ENCODE measurements around the gene CTPS1.

Gene CTPS1

DNA sequence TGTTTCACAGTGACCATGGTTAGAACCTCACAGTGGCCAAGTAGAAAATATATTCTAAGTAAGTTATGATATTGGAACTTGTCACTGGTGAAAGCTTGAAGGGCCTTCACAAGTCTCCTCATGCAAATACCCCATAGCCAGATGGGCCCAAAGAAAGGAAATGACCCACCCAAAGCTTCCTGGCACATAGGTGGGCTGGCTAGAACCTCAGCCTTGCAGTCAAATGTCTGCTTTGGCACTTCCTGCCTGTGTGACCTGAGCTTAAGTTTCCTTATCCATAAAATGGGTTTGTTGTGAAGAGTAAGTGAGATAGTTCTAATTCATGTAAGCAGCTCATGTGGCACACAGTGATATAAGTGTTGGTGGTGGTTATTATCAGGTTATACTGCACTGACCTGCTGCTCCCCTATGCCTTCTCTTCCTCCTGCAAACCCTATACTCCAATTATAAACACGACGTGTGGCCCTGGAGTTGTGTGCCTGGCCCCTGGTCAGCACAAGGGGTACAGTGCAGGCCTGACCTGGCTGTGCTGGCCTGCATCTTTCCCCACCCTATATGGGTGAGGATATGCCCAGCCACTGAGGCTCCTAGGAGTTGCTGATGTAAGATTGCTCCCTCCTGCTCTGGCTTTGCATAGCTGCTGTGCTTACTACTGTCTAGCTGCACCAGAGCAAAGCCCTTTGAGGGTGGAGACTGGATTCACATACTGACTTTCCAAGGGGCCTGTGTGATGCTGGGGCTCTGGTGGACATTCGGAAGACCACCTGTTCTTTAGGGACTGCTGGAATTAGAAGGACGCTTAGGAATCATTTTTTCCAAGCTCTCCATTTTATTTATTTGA is 46.7 kb downstream of the CTPS1 start:
- no peak for FAIRE-seq

DNA sequence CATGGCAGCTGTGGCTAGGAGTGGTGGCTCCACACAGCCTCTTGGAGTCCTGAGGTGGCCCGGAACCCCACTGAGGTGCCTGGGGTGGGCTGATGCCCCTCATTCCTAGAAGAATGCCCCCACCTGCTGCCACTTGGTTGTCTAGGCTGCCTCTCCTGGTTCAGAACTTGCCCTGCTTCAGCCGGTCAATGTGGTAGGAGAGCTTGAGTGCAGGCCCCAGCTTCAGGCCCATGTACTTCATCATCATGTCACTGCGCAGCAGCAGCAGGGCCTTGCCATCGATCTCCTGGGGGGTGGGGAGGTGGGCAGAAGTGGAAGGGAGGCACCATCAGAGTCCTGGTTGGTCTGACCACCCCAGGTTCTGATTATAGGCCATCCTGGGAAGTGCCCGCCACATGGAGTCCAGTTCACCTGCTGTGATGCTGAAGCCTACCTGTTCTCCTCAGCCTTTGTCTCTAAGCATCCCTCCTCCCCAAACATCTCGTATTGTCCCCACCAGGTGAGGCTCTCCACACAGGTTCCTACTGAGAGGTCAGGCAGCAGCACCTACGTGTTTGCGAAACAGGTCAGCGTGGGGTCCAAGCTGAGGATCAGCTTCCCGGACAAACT is 48.6 kb downstream of the CTPS1 start:
- FAIRE-seq: no peak

DNA sequence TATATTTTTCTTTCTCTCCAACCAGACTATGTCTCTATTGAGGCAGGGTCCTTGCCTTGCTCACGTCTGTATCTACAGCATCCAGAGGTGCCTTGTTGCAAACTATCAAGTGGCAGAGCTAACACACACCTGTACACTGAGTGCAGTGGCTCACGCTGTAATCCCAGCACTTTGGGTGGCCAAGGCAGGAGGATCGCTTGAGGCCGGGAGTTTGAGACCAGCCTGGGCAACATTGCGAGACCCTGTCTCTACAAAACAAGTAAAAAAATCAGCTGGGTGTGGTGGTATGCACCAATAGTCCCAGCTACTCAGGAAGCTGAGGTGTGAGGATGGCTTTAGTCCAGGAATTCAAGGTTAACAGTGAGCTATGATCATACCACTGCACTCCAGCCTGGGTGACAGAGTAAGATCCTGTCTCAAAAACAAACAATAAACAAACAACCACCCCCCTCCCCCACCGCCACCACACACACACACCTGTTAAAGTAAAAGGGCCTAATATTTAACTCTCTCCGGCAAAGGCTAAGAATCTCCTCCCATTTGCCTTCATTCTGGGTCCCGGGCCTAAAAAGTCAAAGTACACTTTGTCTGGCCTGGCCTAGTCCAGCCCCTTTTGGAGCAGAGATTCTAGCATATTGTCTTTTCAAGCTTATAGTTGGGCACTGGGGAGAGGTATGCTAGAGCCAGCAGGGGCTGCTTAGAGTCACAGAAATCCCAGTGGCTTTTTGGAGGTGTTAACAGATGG is 51.5 kb downstream of the CTPS1 start:
- FAIRE-seq: no peak

DNA sequence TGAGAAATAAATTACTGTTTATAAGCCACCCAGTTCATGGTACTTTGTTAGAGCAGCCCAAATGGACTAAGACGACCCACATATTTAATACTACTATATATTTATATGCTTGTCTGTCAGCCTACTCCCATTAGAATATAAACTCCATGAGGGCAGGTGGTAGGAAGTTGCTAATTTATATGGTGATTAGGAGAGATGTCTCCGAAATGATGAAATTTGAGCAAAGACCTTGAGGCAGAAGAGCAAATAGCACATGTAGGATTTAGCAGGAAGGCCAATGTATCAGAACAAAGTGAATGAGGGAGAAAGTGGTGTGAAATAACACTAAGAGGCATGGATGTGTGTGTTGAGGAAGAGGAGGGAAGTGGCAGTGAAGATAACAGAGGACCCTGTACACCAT is 52.7 kb downstream of the CTPS1 start:
- no peak for FAIRE-seq

DNA sequence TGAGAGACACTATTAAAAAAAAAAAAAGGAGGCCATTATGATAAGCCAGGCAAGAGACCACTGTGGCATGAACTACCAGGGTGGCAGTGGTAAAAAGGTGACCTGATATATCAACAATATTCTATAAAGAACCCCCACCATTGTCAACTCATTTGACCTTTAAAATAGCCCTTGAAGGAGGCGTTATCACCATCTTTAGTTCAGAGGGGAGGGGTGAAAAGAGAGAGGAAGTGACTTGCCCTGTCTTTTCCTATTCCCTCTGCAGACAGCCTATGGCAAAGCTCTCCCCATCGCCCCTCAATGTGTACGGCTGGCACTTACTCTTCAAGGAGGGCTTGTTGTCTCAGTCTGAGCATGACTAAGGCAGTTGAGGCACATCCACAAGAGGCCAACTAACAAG is 53.8 kb downstream of the CTPS1 start:
- no peak for FAIRE-seq

DNA sequence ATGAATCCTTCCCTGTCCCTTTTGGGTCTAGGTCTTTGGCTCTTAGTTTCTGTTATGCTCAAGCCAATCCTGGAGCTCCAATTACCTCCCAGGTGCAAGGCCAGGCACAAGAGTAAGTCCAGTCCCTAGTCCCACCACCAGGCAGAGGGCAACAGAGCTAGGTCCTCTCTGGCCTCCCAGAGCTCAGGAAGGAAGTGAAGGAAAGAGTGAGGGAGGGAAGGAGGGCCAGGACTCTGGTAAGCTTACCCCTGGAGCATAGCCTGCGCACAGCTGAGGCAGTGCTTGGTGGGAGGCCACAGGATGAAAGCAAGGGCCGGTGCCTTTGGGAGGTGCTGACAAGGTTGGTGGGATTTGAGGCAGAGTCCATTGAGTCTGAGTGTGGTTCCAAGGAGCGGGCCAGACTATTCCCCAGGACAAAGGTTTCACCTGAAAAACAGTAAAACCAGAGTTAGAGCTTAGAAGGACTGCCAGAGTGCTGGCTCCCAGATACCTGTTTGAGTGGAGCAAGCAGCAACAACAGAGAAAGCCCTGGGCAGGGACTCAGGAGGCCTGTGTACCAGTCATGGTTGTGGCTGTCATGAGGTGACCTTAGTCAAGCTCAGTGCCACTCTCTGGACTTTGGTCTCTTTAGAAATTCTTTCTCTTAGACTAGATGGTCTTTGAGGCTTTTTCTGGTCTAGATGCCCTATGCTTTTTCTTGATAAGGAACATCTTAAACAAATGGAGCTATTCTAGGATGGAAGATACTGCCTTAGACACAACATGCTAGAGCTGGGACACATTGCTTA is 57.8 kb downstream of the CTPS1 start:
- no peak for FAIRE-seq

DNA sequence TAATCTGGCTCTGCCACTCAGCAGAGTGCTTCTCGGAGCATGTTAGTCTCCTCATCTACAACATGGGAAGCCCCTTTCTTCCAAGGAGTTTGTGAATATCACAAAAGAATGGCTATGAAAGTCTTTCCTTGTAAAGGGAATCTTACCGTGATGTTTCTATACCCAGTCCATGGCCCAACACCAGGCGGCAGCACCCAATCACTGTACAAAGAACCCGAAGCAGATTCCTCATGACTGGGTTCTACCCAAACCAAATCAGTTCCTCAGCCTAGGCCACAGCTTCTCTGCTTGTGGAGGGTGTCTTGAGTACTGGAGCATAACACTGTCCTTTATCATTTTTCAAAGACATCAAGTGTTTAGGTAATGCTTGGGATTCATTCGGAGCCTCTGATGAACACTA is 58.6 kb downstream of the CTPS1 start:
- FAIRE-seq: no peak

DNA sequence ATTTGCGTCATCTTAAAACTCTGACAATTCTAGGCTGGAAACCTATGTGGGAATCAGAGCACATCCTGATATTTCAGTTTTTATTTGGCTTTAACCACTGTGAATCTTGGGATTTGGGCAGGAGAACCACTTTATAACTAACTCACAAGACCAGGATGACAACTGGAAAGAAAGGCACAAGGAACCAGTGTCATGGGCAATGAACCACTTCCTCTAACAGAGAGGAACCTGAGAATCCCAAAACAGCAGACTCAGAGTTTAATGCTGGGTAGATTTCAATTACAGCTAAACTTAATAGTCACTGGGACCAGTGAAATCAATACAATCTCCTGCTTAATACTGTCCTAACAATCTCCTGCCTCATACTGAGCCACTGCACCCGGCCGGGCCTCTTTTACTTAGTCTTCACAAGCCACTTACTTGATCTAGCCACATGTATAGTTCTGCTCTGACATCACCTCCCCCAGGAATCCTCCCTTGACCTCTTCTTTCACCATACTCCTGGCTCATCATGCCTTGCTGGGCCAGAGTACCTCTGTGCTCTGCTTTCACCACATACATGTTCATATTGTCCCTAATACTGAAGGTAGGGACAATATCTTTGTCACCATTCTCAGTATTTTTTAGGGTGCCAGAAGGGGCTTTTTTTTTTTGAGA is 62.2 kb downstream of the CTPS1 start:
- FAIRE-seq: no peak

DNA sequence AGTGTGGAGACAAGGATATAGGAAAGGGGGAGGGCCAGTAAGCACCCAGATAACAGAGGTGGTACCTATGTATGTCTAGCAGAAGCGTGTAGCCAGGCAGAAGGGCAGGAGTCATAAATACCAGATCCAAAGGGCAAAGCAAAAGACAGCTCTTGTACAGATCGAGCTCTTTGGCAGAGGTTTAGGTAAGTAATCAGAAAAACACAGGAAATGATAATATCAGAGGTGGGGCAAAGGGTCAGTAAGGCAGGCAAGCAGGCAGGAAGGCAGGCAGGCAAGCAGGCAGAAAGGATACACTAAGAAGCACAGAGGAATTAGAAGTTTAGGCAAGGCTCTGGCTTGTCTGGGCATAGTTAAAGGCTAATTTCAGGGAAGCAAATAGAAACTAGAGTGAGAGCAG is 64.7 kb downstream of the CTPS1 start:
- no peak for FAIRE-seq

DNA sequence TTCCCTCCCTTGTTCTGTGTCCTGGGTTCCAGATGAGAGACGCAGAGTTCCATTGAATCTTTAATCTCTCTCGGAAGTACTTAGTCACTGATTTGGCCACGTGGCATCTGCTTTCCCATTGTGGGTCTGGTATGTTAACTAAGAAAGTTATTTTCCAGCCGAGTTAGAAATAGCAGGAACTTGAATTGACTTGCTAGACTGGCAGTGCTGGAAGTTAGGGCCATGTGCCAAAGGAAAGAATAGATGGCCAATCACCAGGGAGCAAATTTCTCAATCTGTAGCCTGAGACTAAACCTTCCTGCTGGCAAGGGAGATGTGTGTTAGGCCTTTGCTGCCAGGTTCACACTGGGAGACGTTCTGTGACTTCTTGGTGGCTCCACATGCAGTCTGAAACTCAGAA is 66.2 kb downstream of the CTPS1 start:
- no peak for FAIRE-seq

DNA sequence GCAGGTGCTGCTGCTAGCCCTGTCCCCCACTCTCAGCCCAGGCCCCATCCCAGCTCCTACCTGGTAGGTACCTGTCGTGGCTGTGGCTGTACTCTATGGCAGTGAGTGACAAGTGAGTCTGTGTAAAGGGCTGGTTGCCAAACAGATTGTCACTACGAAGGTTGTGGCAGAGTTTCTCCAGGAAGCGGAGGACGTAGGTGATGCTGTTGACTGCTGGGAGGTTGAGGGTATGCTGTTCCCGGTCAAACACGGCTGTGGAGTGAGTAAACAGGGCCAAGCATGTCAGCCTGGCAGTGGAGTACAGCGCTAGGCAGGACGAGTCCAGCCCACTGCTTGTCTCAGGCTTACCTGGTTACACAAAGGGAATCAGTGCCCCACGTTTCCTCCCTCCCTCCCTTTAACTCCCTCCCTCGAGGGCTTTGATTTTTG is 66.9 kb downstream of the CTPS1 start:
- no peak for FAIRE-seq

DNA sequence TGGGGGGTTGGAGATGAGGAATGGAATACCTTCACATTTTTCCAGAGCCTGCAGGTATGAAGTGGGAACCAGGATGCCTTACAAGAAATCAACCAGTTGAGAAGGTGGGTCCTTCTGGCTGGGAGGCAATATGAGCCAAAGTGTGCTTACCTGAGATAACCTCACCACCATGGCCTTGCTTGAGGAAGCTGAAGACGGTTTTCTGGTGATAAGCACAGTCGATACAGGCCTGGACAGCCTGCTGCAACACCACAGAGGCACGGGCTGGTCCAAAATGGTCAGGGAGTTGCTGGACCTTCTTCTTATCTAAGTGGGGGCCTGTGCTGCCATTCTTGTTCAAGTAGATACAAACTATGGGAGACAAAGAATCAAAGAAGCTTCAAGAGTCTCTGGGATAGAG is 69.0 kb downstream of the CTPS1 start:
- FAIRE-seq: no peak

DNA sequence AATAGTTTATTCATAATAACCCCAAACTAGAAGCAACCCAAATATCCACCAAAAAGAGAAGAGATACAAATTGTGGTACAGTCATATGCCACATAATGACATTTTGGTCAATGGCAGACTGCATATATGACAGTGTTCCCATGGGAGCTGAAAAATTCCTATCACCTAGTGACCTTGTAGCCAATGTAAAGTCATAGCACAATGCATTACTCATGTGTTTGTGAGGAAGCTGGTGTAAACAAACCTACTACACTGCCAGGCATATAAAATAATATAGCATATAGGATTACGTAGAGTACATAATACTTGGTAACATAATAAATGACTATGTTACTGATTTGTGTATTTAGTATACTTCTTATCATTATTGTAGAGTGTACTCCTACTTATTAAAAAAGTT is 71.5 kb downstream of the CTPS1 start:
- no peak for FAIRE-seq

DNA sequence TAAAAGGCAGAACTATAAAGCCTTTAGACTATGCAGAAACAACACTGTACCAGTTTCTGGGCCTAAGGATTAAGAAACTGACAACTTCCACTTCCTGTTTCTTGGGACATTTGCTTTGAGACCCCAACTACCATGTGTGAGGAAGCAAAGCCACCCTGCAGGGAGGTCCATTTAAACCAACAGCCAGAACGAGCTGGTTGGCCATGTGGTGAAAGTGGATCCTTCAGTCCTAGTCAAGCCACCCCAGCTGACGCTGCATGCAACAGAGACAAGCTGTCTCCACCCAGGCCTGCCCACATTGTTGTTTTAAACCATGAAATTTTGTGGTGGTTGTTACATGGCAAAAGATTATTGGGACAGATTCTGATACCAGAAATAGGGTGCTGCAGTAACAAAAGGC is 73.8 kb downstream of the CTPS1 start:
- no peak for FAIRE-seq

DNA sequence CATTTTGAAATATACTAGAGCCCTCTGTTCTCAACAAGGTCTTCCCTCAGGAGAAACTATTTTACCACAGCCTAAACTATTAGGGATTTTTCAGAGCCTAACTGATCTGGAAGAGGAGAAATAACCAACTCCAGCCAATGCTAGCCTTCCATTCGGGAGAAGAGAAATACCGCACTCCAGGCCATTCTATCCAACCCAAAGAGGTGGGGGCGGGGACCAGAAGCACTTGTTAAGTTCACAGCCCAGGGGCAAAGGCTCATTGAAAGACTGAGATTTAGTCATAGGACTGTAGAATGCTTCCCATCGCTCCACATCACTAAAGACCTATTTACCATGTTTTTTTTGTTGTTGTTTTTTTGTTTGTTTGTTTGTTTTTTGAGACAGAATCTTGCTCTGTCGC is 77.4 kb downstream of the CTPS1 start:
- FAIRE-seq: no peak
